Epithelial cell of alveolus of lung (primary cell): ENCODE measurements around the gene MIER1. TPM values are rescaled to one million over a fixed set of nuclear protein-coding genes. Genes with fewer than 3 reads are reported as not detected.

Source experiments
- total RNA-seq: library from RNA; depleted of rRNA; stranded (reverse); fragments of >200 nt; gene quantifications from 2 replicates; pipeline ENCODE4 v1.2.1, GENCODE V29; 2015

MIER1 gene
- total RNA-seq = 21.2 and 22.8 TPM in 2 replicates

DNA sequence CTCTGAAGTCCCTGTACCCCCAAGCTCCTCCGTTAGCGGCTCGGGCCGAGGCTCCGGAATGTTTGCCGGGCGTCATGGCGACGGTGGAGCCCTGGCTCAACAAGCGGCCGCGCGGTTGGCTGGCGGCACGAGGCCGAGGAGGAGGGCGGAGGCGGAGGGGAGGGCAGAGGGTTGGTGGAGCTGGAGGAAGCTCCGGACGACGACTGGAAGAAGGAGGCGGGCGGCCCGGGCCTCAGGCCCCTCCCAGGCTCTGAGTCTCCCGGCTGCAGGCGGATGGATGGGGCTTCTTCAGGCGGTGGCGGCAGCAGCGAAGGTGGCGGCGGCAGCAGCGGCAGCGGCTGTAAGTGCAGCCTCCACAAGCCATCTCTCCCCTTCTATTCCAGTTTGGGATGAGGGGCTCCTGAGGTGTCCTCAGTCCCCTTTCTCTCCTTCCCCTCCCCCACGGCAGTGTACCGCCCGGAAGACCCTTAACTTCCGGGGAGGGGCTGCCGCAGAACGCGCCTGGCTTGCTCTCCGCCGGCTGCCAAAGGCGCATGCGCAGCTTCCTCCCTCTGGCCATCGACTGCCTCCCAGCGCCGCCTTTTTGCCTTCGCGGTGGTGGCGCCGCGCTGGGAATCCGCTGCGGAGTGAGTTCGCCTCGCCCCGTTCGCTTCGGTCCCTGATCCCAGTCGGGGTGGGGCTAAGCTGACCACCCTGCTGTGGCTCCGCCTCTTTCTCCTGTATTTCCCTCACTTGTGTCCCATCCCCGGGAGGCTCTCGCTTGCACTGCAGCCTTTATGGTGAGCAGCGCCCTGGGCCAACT is at the start of gene MIER1, which contains the start of gene DNAI4:
Gene MIER1, plus strand, starts transcription at position 235 of the 802 bp plus-strand sequence. Its CDS starts 39 bp downstream, at position 274.
Gene DNAI4, minus strand, starts transcription at position 101 of the 802 bp plus-strand sequence. Its CDS starts 25 bp downstream, at position 76.

Other genes starting within 250 kb of the MIER1 start
- gene DYNLT5, start 172.5 kb upstream of the MIER1 start, total RNA-seq = 0.78 TPM in 1 of 2 replicates, not detected in the other
- not detected in 2 replicates for gene INSL5, start 123.7 kb upstream of the MIER1 start, total RNA-seq
- gene DNAI4, start 134 bp upstream of the MIER1 start, total RNA-seq = 0.56 and 1.2 TPM in 2 replicates
- 13.5 and 16.2 TPM in 2 replicates for gene SLC35D1, start 129.2 kb downstream of the MIER1 start, total RNA-seq
- gene C1orf141, start 210.0 kb downstream of the MIER1 start, total RNA-seq = not detected in 2 replicates
- not detected in 2 replicates for gene IL23R, start 241.5 kb downstream of the MIER1 start, total RNA-seq